Kidney tubule cell (primary cell): ENCODE measurements around the gene TBRG4.

ENCODE experiments used
- DNase-seq: peaks from one replicate; pipeline ENCODE4 v3.0.0-alpha.2; 2018; ENCODE audit warnings: low spot score

Gene TBRG4

GRCh38 chr7:45055016-45055415, 56.5 kb downstream of the TBRG4 start:
- DNase-seq = no peak

GRCh38 chr7:45054442-45054841, 57.1 kb downstream of the TBRG4 start:
- no peak for DNase-seq

DNA sequence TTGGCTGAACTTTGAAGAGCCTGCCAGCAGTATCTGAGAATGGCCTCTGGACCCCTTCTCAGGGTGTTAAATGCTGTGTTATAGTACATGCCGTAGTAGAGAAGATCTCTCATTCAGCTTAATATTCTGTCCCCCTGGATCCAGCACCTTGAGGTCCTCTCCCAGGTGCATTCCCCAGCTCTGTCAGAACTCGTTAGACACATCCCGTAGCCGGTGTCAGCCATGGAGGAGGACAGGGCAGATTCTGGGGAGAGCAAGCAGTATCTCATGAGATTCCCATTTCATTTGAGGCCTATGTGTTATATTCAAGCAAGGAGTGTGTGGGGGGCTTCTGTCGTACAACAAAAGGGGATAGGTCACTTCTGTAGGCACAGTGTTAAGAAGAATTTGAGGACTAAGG, 57.6 kb downstream of the TBRG4 start:
- DNase-seq = no peak

DNA sequence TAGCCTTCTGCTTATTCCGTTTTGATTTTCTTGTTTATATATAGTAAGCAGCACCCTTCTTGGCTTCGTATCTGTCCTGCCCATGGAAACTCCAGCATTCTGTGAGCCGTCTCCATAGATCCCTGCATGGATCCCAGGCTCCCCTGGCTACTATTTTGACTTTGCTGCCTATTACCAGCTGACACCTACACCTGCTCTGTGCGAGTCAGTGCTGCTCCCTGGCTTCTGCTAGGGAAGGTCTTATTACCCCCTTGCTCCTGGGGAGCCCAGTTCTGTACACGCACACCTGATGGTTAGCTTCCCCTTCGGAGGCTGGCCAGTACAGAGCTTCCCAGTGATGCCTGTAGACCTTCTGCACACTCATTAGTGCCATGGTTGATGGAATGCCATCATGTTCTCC, 58.1 kb downstream of the TBRG4 start:
- no peak for DNase-seq

- no peak for DNase-seq
Measured at GRCh38 chr7:45052011-45052410, 59.5 kb downstream of the TBRG4 start.

GRCh38 chr7:45050198-45050597, 61.3 kb downstream of the TBRG4 start:
- DNase-seq = no peak
